HG03064 (cell line): Measurements from ENCODE around the gene CLUH.
"Not testable (repeated sequence)": the region's sequence is repeated elsewhere in the genome, so short reads cannot be mapped to it uniquely, and the experiment has no call there.

Experiments
- ATAC-seq: cut with Tn5 transposase; IDR thresholded peaks from one replicate; pipeline ENCODE4 v1.9.1; 2021; ENCODE audit warnings: low read depth; ENCODE audit not compliant: unreplicated experiment

CLUH gene

GRCh38 chr17:2690165-2691068, 21.1 kb downstream of the CLUH start:
- ATAC-seq: no peak

- ATAC-seq: no peak
Measured at GRCh38 chr17:2689411-2690164, 22.0 kb downstream of the CLUH start.

- ATAC-seq: no peak
Measured at GRCh38 chr17:2688351-2689342, 22.9 kb downstream of the CLUH start.

GRCh38 chr17:2687074-2687418, 24.5 kb downstream of the CLUH start:
- ATAC-seq: no peak

- no peak for ATAC-seq
Measured at GRCh38 chr17:2685696-2686095, 25.9 kb downstream of the CLUH start.

- ATAC-seq: no peak
Measured at GRCh38 chr17:2684549-2684948, 27.0 kb downstream of the CLUH start.

- no peak for ATAC-seq
Measured at GRCh38 chr17:2683912-2684311, 27.7 kb downstream of the CLUH start.

GRCh38 chr17:2682176-2682938, 29.2 kb downstream of the CLUH start:
- ATAC-seq: no peak

- ATAC-seq: no peak
Measured at GRCh38 chr17:2681650-2682049, 29.9 kb downstream of the CLUH start.

- ATAC-seq: no peak
Measured at GRCh38 chr17:2680961-2681360, 30.6 kb downstream of the CLUH start.

- not testable (repeated sequence) for ATAC-seq
Measured at GRCh38 chr17:2679247-2679646, 32.3 kb downstream of the CLUH start.

GRCh38 chr17:2672026-2672425, 39.5 kb downstream of the CLUH start:
- no peak for ATAC-seq

- ATAC-seq: not testable (repeated sequence)
Measured at GRCh38 chr17:2660410-2660809, 51.2 kb downstream of the CLUH start.

GRCh38 chr17:2659337-2659736, 52.2 kb downstream of the CLUH start:
- ATAC-seq: not testable (repeated sequence)

GRCh38 chr17:2656283-2656682, 55.3 kb downstream of the CLUH start:
- no peak for ATAC-seq

- ATAC-seq: no peak
Measured at GRCh38 chr17:2655546-2655945, 56.0 kb downstream of the CLUH start.

GRCh38 chr17:2652911-2653310, 58.7 kb downstream of the CLUH start:
- not testable (repeated sequence) for ATAC-seq

GRCh38 chr17:2649191-2649590, 62.4 kb downstream of the CLUH start:
- no peak for ATAC-seq

GRCh38 chr17:2647957-2648356, 63.6 kb downstream of the CLUH start:
- ATAC-seq: no peak

GRCh38 chr17:2644971-2645370, 66.6 kb downstream of the CLUH start:
- no peak for ATAC-seq
